Heart left ventricle (tissue), 16 donors: ENCODE data around the gene ZNF514. TPM values are rescaled to one million over a fixed set of nuclear protein-coding genes. Genes with fewer than 3 reads are reported as not detected.

Experiments
- ATAC-seq, 4 donors: fragments of 200-7000 bp; cut with Tn5 transposase; one replicate each; pipeline ENCODE4 v1.9.1; 2020 to 2022; ENCODE audit warnings: moderate library complexity in 4 of 4, mild to moderate bottlenecking in 3 of 4, moderate number of reproducible peaks in 1 of 4
- DNase-seq, 5 donors: peaks; one replicate each; pipeline ENCODE4 v3.0.0-alpha.2; 2020
- H3K27ac ChIP-seq, 12 donors: fragments of 200-600 bp; sonication (generic) in 4 of 12; one replicate each; pipeline versions ENCODE4 v1.5.0 to v1.8.0; 2016 to 2022; ENCODE audit warnings: mild to moderate bottlenecking in 2 of 12
- H3K27me3 ChIP-seq, 9 donors: fragments of 200-600 bp; sonication (generic) in 2 of 9; one replicate each; pipeline versions ENCODE4 v1.5.1 to v1.8.0; 2016 to 2022; ENCODE audit warnings: mild to moderate bottlenecking in 3 of 9
- H3K36me3 ChIP-seq, 9 donors: fragments of 200-600 bp; sonication (generic) in 2 of 9; one replicate each; pipeline versions ENCODE4 v1.5.0 to v1.8.0; 2018 to 2022; ENCODE audit warnings: mild to moderate bottlenecking in 2 of 9
- H3K4me1 ChIP-seq, 12 donors: fragments of 200-600 bp; sonication (generic) in 4 of 12; one replicate each; pipeline versions ENCODE4 v1.5.0 to v1.8.0; 2016 to 2022; ENCODE audit warnings: mild to moderate bottlenecking in 3 of 12
- H3K4me3 ChIP-seq, 12 donors: fragments of 200-600 bp; sonication (generic) in 4 of 12; one replicate each; pipeline versions ENCODE4 v1.5.0 to v1.8.0; 2017 to 2022; ENCODE audit warnings: mild to moderate bottlenecking in 9 of 12, moderate library complexity in 4 of 12
- H3K9me3 ChIP-seq, 12 donors: fragments of 200-600 bp; sonication (generic) in 4 of 12; one replicate each; pipeline versions ENCODE4 v1.5.0 to v1.8.0; 2016 to 2022; ENCODE audit warnings: mild to moderate bottlenecking in 1 of 12
- CTCF ChIP-seq, 12 donors: fragments of 200-600 bp; sonication (generic) in 4 of 12; IDR thresholded peaks; one replicate each; pipeline versions ENCODE4 v1.5.0 to v1.8.0; 2018 to 2022; ENCODE audit warnings: antibody characterized with exemption in 12 of 12, mild to moderate bottlenecking in 5 of 12
- POLR2A ChIP-seq, 2 donors: fragments of 450-650 bp; IDR thresholded peaks; one replicate each; pipeline ENCODE4 v1.6.1; 2017; ENCODE audit warnings: antibody characterized with exemption in 2 of 2, mild to moderate bottlenecking in 2 of 2, moderate library complexity in 2 of 2
- WGBS, 4 donors: extraction: QIAGEN DNeasy Blood & Tissue Kit in 2 of 4; methylation state at CpG; one replicate each; pipeline versions ENCODE4 v1.1.5 to v1.1.7; 2013 to 2018; 5-methylcytosine and 5-hydroxymethylcytosine counted together
- intact Hi-C, 10 donors: fragments of 100-400 bp; cut with DNase I; formaldehyde crosslinking; loops; one replicate each; pipeline versions ENCODE4 v1.11.1 to v1.14.2; 2022
- polyA plus RNA-seq, 2 donors: library from polyadenylated mRNA; stranded (reverse); fragments of 200-250 nt; gene quantifications; one replicate each; pipeline ENCODE4 v1.2.3, GENCODE V29; 2013
- total RNA-seq, 9 donors: library from RNA; depleted of rRNA in 2 of 9; stranded (reverse); fragments of >200 nt in 2 of 9; fragmentation: NEBNext Ultra II Directional in 3 of 9; extraction: Animal tissue kit (Norgen Biotek cat#: 25700) in 3 of 9; gene quantifications; one replicate each; pipeline versions ENCODE4 v1.1.0 to v1.2.4, GENCODE V29; 2016 to 2023
- donor health status: ischemic (EF 13 %, LVEDD 7.1; RV severe dilation, severe dysfunction).
- donor health status: healthy with polysubstance abuse.
- donor health status: DM: no; HTN: yes; CAD: no.
- donor health status: DM: no; HTN: no; CAD: no.
- donor health status: ischemic (EF 25% LVEDD 6.9; RV normal size, moderate dysfunction).
- donor health status: ischemic (EF 25% LVEDD 5.7; RV mildly dilated, moderate dysfunction).
- donor health status: healthy.
- donor health status: DM: yes; HTN: yes; CAD: no.
- donor health status: ischemic (EF 35%, LVEDD 5.7; RV mildly dilated, moderate dysfunction).
- donor health status: nonischemic (EF 11% LVEDD 7.7; RV severe dilation, severe dysfunction).
- donor health status: DM: yes; HTN: yes; CAD: no.
- donor health status: PGD.
- donor health status: ischemic (EF 29% LVEDD 5.4; RV normal size, mild dysfunction).
- donor health status: nonischemic (EF 23%, LVEDD 6.1; RV moderate dilation, normal function).

The ZNF514 gene
- total and polyA plus RNA-seq, 11 donors, result 6.1 to 16.8 (median 11.2) TPM

GRCh38 chr2:95174031-95174542 is 14.4 kb upstream of the ZNF514 start:
- 77 to 92% (median 85%) methylated on average over 2 of the region's 2 CpGs for WGBS, 4 donors
- peaks cover 0 to under 1% (median 0%) of the 10 kb centered on the region in 12 donors for H3K4me1 ChIP-seq
- TF ChIP-seq CTCF (IDR thresholded peaks at IDR 0.05) (no peak), POLR2A (IDR thresholded peaks at IDR 0.05) (no peak)

GRCh38 chr2:95171902-95172301 is 12.3 kb upstream of the ZNF514 start:
- no peak for TF ChIP-seq POLR2A (IDR thresholded peaks at IDR 0.05)
- TF ChIP-seq CTCF (IDR thresholded peaks at IDR 0.05), result no peak
- DNase-seq (no peak), ATAC-seq (no peak)
- Histone ChIP-seq H3K4me3 (no peak overlapping the region), H3K9me3 (no peaks in the 10 kb centered on the region), H3K27me3 (no peaks in the 10 kb centered on the region), H3K36me3 (peaks cover 0 to 12% (median 2%) of the 10 kb centered on the region in 9 donors), H3K27ac (no peak overlapping the region), H3K4me1 (peaks cover 0 to under 1% (median 0%) of the 10 kb centered on the region in 12 donors)
- intact Hi-C loops, result loop anchor here in 1 of 10 donors (10.0 kb wide), 1 partner anchor 57 kb away; no protein-coding TSS in a partner anchor
- 80 to 86% (median 83%) methylated on average over 7 of the region's 7 CpGs for WGBS, 4 donors

More at GRCh38 chr2:95174031-95174542, 14.4 kb upstream of the ZNF514 start:
- H3K27ac ChIP-seq, result no peak overlapping the region
- intact Hi-C loops, result loop anchor here in 1 of 10 donors (10.0 kb wide), 1 partner anchor 59 kb away; no protein-coding TSS in a partner anchor
- no peaks in the 10 kb centered on the region for H3K27me3 ChIP-seq
- H3K4me3 ChIP-seq, result no peak overlapping the region
- no peak for DNase-seq
- H3K9me3 ChIP-seq, result no peaks in the 10 kb centered on the region
- no peak for ATAC-seq
- peaks cover 0 to 26% (median 18%) of the 10 kb centered on the region in 9 donors for H3K36me3 ChIP-seq

- DNase-seq (no peak), ATAC-seq (peak in 3 of 4 donors; percentile 3)
- WGBS, 4 donors, result 10 to 12% (median 11%) methylated on average over 14 to 16 of the region's 16 CpGs
- H3K27ac ChIP-seq, result peak overlapping the region in 11 of 12 donors; percentile 87 to 97 (median 95)
- no peaks in the 10 kb centered on the region for H3K27me3 ChIP-seq
- TF ChIP-seq CTCF (IDR thresholded peaks at IDR 0.05) (no peak), POLR2A (IDR thresholded peaks at IDR 0.05) (no peak)
- peaks cover 0 to 25% (median 19%) of the 10 kb centered on the region in 12 donors for H3K4me1 ChIP-seq
- H3K4me3 ChIP-seq, result peak overlapping the region; percentile 65 to 94 (median 81)
- intact Hi-C loops, result loop anchor here in 2 of 10 donors (5.0 kb wide), 2 partner anchors 41 to 236 kb away; partner anchors contain the start of genes FAHD2A (in 1 of the 2) and ZNF892 (in 1 of the 2)
- H3K9me3 ChIP-seq, result no peaks in the 10 kb centered on the region
- no peaks in the 10 kb centered on the region for H3K36me3 ChIP-seq
These were observed 6.6 kb upstream of the ZNF514 start for GRCh38 chr2:95166065-95166763.
